Measurements from ENCODE around the gene KLHL35.

DNA sequence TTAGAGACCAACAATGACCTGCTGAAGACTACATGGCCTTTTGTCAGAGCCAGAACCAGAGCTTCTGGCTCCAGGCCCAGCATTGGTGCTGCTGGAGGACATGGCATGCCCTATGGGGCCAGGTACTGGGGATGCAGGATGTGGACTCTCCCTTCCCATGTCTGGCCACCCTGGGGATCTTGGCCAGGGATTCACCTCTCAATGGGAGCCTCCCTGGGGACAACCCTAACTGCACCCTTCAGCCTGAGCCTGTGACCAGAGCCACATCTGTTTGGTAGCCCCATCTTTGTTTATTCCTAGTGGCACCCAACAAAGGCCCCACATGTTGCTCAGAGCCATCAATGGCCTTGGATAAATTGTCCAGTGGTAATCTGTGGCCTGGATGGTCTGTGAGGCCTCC, 5.8 kb downstream of the KLHL35 start:
- TF ChIP-seq MAZ (IDR thresholded peaks at IDR 0.05; ENCODE audit: borderline replicate concordance, low read depth, low read length) = no peak
- TF ChIP-seq CTCF (conservative IDR thresholded peaks at IDR 0.05; ENCODE audit: low read depth, low read length) = no peak
- TF ChIP-seq RFX5 (IDR thresholded peaks at IDR 0.05; ENCODE audit: low read depth, low read length) = no peak
- no peak for TF ChIP-seq POLR2A (IDR thresholded peaks at IDR 0.05; ENCODE audit: low read depth, low read length)
- TF ChIP-seq BHLHE40 (IDR thresholded peaks at IDR 0.05; ENCODE audit: low read depth, low read length) = no peak
- no peak for TF ChIP-seq RCOR1 (IDR thresholded peaks at IDR 0.05; ENCODE audit: insufficient replicate concordance, low read length)
- no peak for TF ChIP-seq RAD21 (IDR thresholded peaks at IDR 0.05; ENCODE audit: low read length)
- TF ChIP-seq MAFK (IDR thresholded peaks at IDR 0.05; ENCODE audit: low read depth, low read length) = no peak
- TF ChIP-seq NFE2L2 (IDR thresholded peaks at IDR 0.05; ENCODE audit: low read depth, low read length) = no peak
- no peak for TF ChIP-seq FOS (IDR thresholded peaks at IDR 0.05; ENCODE audit: low read depth, low read length)

All from IMR-90 (cell line).